Activated T-helper 1 cell treated with anti-CD3 and anti-CD28 coated beads, Interleukin-12 subunit alpha, Interleukin-12 subunit beta, Interleukin-2, Interleukin-4 antibody, amounts not matched to agents 30 ng/mL and 10 ng/mL and 1 ng/mL, durations not matched to agents 14 hours and 24 hours and 36 hours (primary cell): ENCODE results near the gene ATP5PD. TPM values are rescaled to one million over a fixed set of nuclear protein-coding genes. Genes with fewer than 3 reads are reported as not detected.
A peak's percentile ranks its signal among the peaks of the same experiment; 100 is the strongest.
"Not testable (repeated sequence)": the region's sequence is repeated elsewhere in the genome, so short reads cannot be mapped to it uniquely, and the experiment has no call there.

Source experiments
- DNase-seq: peaks from one replicate; pipeline ENCODE4 v3.0.0; 2021; ENCODE audit warnings: low spot score
- H3K27ac Mint-ChIP-seq: one replicate; pipeline ENCODE4 v1.8.0; 2021; ENCODE audit warnings: mild to moderate bottlenecking, mixed read lengths
- H3K27me3 Mint-ChIP-seq: one replicate; pipeline ENCODE4 v1.8.0; 2022; ENCODE audit warnings: mild to moderate bottlenecking, moderate library complexity, mixed read lengths; ENCODE audit not compliant: insufficient read depth
- H3K36me3 Mint-ChIP-seq: one replicate; pipeline ENCODE4 v1.8.0; 2021; ENCODE audit warnings: low read depth, mixed read lengths
- H3K4me1 Mint-ChIP-seq: one replicate; pipeline ENCODE4 v1.8.0; 2021; ENCODE audit warnings: low read depth, mixed read lengths
- H3K4me3 Mint-ChIP-seq: one replicate; pipeline ENCODE4 v1.8.0; 2021; ENCODE audit warnings: mild to moderate bottlenecking, moderate library complexity, mixed read lengths
- H3K9me3 Mint-ChIP-seq: one replicate; pipeline ENCODE4 v1.8.0; 2021; ENCODE audit warnings: mixed read lengths
- intact Hi-C: fragments of 100-400 bp; cut with micrococcal nuclease; formaldehyde crosslinking; loops from one replicate; pipeline ENCODE4 v1.15.1; 2024
- total RNA-seq: library from RNA; stranded (reverse); gene quantifications from 2 replicates; pipeline ENCODE4 v1.2.3, GENCODE V29; 2022

Gene ATP5PD
- total RNA-seq, 1 donor from 2014 or later, result 152 TPM

DNA sequence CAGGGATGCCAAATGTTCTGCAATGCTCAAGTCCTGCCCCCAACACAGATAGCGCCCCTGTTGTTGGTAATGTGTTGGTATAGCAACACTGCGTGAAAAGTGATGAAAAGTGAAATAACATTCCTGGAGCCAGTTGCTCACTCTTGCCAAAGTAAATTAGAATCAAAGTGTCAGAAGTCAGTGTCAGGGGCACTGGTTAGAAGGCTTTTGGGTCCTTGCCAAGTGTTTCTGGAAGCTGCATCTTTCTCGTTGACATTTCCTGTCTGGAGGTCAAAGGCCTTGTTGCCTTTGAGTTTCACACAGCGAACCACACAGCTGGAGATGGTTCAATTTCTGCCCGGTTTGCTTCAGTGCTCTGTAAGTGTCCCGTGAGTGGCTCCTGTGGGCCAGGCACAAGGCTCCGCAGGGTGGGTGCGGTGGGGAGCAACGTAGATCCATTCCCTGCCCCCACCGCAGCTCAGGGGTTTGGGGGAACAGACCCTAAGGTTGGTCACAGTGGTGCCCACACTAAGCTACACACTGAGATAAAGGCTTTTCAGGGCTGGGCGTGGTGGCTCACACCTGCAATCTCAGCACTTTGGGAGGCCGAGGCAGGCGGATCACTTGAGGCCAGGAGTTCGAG lies 37.4 kb upstream of the ATP5PD start:
- Mint-ChIP-seq H3K27me3 (no peaks in the 10 kb centered on the region), H3K9me3 (no peaks in the 10 kb centered on the region), H3K27ac (no peak overlapping the region), H3K4me1 (peaks cover 19% of the 10 kb centered on the region), H3K4me3 (no peak overlapping the region), H3K36me3 (no peaks in the 10 kb centered on the region)
- no peak for DNase-seq
- intact Hi-C loops, result no loop called here

GRCh38 chr17:75082683-75083082 lies 35.9 kb upstream of the ATP5PD start:
- Mint-ChIP-seq H3K4me3 (no peak overlapping the region), H3K36me3 (no peaks in the 10 kb centered on the region), H3K27me3 (no peaks in the 10 kb centered on the region), H3K27ac (no peak overlapping the region), H3K4me1 (peaks cover 21% of the 10 kb centered on the region), H3K9me3 (no peaks in the 10 kb centered on the region)
- intact Hi-C loops, result no loop called here
- DNase-seq, result no peak

DNA sequence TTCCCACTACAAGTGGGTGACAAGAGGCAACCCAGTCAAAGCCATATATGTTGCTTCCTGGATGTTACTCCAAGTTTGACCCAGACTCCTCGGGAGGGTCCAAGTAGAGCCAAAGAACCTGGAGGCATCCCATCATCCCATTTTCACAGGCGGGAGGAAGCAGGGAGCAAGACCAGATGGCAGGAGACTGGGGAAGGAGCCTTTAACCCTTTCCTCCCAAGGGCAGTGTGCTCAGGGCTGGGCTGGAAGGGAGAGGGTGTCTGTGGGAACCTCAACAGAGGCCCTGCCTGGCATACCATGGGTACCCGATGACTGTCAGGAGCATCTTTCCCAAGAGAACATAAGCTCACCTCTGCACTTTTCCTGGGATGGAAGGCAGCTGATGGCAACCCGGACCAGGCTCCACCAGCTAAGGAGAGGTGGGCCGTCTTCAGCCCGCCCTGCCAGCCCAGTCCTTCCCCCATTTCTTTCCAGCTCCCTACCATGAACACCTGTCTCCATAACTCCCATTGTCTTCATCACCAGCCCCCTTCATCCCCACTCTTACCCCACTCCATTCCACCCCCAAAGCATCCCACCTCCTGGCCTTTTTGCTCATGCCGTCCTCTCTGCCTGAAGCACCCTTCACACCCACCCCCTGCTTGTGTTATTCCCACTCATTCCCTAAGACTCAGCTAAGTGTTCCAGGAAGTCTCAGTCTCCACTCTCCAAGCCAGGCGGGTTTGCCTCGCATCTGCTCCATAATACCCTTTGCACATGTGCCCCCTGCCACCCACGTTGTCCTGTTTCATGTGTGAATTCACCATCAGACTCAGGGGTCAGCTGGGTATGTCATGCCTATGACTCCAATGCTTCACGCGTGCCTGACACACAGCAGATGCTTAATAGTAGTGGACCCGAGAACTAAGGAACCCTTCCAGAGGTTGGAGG lies 35.1 kb upstream of the ATP5PD start:
- H3K36me3 Mint-ChIP-seq, result no peaks in the 10 kb centered on the region
- peaks cover 24% of the 10 kb centered on the region for H3K4me1 Mint-ChIP-seq
- intact Hi-C loops, result no loop called here
- no peaks in the 10 kb centered on the region for H3K27me3 Mint-ChIP-seq
- H3K4me3 Mint-ChIP-seq, result no peak overlapping the region
- no peak overlapping the region for H3K27ac Mint-ChIP-seq
- DNase-seq, result no peak
- H3K9me3 Mint-ChIP-seq, result no peaks in the 10 kb centered on the region

DNA sequence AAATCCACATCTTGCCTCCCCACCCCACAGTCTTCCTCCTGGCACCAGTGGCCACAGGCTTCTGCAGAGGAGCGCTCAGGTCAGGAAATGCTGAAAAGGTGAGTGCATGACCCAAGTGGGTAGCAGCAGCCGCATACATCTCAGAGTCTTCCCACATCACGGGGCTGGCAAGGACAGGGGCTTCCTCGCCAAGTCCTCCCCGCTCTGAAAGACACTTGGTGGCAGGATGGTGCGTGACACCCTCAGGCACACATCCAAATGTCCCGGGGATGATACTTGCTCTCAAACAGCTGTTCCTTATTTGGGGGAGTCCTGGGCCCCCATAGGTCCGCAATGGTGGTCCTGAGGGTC lies 32.2 kb upstream of the ATP5PD start:
- Mint-ChIP-seq H3K4me3 (no peak overlapping the region), H3K9me3 (no peaks in the 10 kb centered on the region), H3K4me1 (peaks cover 14% of the 10 kb centered on the region), H3K27ac (no peak overlapping the region), H3K36me3 (no peaks in the 10 kb centered on the region), H3K27me3 (no peaks in the 10 kb centered on the region)
- no peak for DNase-seq
- intact Hi-C loops, result no loop called here

- no peak for DNase-seq
Observed at GRCh38 chr17:75078284-75079022, 31.7 kb upstream of the ATP5PD start.

DNA sequence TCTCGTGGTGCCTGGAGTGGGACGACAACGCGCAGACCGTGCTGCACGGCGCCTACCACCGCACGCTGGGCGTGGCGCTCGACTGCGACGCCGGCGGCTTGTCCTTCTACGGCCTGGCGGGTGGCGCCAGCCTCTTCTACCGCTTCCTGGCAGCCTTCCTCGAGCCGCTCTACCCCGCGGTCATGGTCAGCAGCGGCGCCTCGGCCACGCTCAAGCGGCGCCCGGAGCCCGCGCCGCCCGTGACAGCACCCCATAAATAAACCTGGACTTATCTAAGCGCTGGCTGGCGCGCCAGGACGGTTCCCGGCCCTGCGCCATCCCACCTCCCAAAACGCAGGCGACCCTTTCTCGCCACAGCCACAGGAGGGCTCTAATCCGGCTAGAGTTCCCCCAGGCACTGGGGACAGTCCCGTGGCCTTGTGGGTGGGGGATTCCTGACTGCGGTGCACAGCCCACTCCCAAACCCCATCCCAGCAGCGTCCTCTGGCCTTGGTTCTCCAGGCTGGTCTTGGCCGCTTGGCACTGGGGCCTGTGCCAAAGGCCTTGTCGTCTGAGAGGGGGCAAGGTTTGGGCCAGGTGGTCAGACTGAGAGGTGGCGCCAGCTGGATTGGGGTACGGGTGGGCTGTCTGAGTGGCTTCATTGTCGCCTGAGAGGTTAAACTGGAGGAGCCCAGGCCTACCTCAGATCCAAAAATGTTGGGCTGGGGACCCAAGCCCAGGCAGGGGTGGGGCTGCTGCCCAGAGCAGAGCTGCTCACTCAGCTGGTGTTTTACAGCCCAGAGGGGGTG lies 30.9 kb upstream of the ATP5PD start:
- DNase-seq, result peak; percentile 24
- peaks cover 11% of the 10 kb centered on the region for H3K4me1 Mint-ChIP-seq
- no peaks in the 10 kb centered on the region for H3K36me3 Mint-ChIP-seq
- intact Hi-C loops, result loop anchor here (2.0 kb wide), 1 partner anchor 31 kb away; the partner anchor contains the start of gene ARMC7
- H3K4me3 Mint-ChIP-seq, result peak overlapping the region; percentile 52
- no peaks in the 10 kb centered on the region for H3K9me3 Mint-ChIP-seq
- peak overlapping the region; percentile 29 for H3K27ac Mint-ChIP-seq
- H3K27me3 Mint-ChIP-seq, result no peaks in the 10 kb centered on the region

More at GRCh38 chr17:75078284-75079022, 31.7 kb upstream of the ATP5PD start:
- Mint-ChIP-seq H3K36me3 (no peaks in the 10 kb centered on the region), H3K4me3 (no peak overlapping the region), H3K4me1 (peaks cover 11% of the 10 kb centered on the region), H3K27me3 (no peaks in the 10 kb centered on the region), H3K27ac (no peak overlapping the region), H3K9me3 (no peaks in the 10 kb centered on the region)
- intact Hi-C loops, result no loop called here

DNA sequence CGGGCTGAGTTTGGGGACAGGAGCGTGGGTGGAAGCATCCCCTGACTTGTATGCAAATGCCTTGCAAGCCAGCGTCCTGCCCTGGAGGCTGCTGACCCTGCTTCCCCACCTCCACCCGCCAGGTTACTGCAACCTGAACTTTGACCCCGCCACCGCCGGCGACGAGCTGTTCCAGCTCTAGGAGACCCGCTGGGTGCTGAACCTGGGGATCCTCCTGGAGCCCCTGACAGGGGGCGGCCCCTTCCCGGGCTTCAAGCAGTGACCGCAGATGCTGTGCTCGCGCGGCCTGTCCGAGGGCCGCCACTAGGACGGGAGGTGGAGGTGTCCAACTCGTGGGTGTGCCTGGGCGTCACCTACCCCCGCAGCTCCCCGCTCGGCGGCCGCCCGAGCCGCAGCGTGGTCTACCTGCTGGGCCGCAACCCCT lies 30.3 kb upstream of the ATP5PD start:
- no peak overlapping the region for H3K27ac Mint-ChIP-seq
- H3K4me1 Mint-ChIP-seq, result peaks cover 11% of the 10 kb centered on the region
- no peaks in the 10 kb centered on the region for H3K36me3 Mint-ChIP-seq
- no peaks in the 10 kb centered on the region for H3K9me3 Mint-ChIP-seq
- H3K27me3 Mint-ChIP-seq, result no peaks in the 10 kb centered on the region
- H3K4me3 Mint-ChIP-seq, result peak overlapping the region; percentile 52
- DNase-seq, result no peak
- intact Hi-C loops, result loop anchor here (2.0 kb wide), 1 partner anchor 32 kb away; the partner anchor contains the start of gene ARMC7

DNA sequence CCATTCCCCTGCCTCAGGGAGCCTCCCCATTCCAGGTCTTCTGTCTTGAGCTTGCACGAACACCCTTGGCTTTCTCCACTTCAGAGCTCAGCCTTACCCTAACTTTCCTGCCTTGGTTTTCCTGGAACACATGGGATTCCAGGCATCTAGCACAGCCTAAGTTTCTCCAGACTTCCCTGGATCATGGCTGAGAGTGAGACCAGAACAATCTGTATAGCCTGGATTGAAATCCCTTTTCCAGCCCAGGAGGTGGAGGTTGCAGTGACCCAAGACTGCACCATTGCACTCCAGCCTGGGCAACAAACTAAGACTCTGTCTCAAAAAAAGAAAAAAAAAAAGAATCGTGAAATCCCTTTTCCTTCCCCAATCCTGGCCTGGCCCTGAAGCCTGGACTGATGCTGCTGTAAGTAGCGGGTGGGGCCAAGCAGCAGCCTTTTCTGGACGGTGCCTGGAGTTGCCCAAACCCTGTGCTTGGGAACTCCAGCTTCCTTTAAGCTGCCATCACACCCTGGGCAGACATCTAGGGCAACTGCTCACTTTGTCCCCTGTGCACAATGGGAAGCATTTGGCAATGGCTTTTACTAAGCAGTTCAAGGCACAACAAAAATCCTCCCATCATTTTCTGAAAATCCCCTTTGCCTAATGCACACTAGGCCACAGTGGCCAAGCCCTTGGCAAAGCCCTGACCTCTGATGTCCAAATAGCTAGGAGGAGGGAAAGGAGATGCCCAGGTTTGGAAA lies 29.0 kb upstream of the ATP5PD start:
- intact Hi-C loops, result loop anchor here (2.0 kb wide), 1 partner anchor 33 kb away; the partner anchor contains the start of gene ARMC7
- H3K9me3 Mint-ChIP-seq, result no peaks in the 10 kb centered on the region
- no peak for DNase-seq

DNA sequence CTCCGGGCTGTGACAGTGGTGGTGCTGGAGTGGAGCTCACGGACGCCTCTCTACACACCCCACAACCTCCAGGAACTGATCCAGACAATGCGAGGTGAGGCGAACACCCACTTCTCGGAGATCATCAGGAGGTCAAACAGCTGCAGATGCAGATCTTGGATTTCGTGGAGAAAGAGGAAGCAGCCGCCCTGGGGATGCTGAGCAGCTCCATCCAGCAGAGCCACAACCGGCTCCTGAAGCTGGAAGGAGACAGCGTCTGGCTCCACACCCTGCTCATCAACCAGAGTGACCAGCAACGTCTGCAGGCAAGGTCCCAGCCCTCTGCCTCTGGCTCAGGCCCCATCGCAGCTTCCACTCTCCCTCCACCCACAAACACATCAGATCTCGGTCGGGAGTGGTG lies 27.8 kb upstream of the ATP5PD start:
- Mint-ChIP-seq H3K4me3 (no peak overlapping the region), H3K9me3 (no peaks in the 10 kb centered on the region), H3K27me3 (no peaks in the 10 kb centered on the region), H3K4me1 (peaks cover 11% of the 10 kb centered on the region), H3K27ac (no peak overlapping the region), H3K36me3 (no peaks in the 10 kb centered on the region)
- no peak for DNase-seq
- intact Hi-C loops, result no loop called here

More for the DNA sequence above, 29.0 kb upstream of the ATP5PD start:
- peaks cover 11% of the 10 kb centered on the region for H3K4me1 Mint-ChIP-seq
- H3K27ac Mint-ChIP-seq, result no peak overlapping the region
- no peak overlapping the region for H3K4me3 Mint-ChIP-seq
- H3K27me3 Mint-ChIP-seq, result no peaks in the 10 kb centered on the region
- no peaks in the 10 kb centered on the region for H3K36me3 Mint-ChIP-seq

DNA sequence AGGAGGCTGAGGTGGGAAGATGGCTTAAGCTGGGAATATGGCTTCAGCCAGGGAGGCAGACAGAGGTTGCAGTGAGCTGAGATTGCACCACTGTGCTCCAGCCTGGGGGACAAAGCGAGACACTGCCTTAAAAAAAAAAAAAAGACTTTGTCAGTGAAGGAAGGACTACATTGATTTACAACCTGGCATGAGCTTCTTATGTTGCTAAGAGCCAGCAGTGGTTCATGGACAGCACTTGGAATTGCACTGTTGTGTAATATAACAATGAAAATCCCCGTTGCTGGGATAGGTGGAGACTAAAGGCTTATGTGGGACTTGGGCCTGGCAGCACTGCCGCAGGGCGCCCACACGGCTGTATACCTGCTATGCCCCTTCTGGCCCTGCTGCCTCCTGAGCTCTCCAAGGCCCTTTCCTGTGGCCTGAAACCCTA lies 26.9 kb upstream of the ATP5PD start:
- Mint-ChIP-seq H3K9me3 (no peaks in the 10 kb centered on the region), H3K27ac (no peak overlapping the region), H3K27me3 (no peaks in the 10 kb centered on the region), H3K36me3 (no peaks in the 10 kb centered on the region), H3K4me1 (peaks cover 11% of the 10 kb centered on the region), H3K4me3 (no peak overlapping the region)
- no peak for DNase-seq
- intact Hi-C loops, result no loop called here

DNA sequence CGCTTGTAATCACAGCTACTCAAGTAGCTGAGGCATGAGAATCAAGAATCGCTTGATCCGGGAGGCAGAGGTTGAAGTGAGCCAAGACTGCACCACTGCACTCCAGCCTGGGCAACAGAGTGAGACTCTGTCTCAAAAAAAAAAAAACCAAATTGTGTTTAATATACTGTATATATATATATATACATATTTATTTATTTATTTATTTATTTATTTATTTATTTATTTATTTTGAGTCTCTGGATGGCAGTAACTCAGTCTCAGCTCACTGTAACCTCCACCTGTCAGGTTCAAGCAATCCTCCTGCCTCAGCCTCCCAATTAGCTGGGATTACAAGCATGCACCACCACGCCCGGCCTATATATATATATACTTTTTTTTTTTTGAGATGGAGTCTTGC lies 26.1 kb upstream of the ATP5PD start:
- intact Hi-C loops, H3K27ac Mint-ChIP-seq, H3K9me3 Mint-ChIP-seq, H3K27me3 Mint-ChIP-seq, H3K36me3 Mint-ChIP-seq, DNase-seq, H3K4me1 Mint-ChIP-seq, H3K4me3 Mint-ChIP-seq: not testable (repeated sequence)
